ENCODE results near the gene WDFY2. TPM values are rescaled to one million over a fixed set of nuclear protein-coding genes. Genes with fewer than 3 reads are reported as not detected.

The WDFY2 gene
- total RNA-seq, 1 experiment from 2014 or later: 14.1 TPM

GRCh38 chr13:51579676-51580075 is 4.6 kb upstream of the WDFY2 start:
- no peak overlapping the region for H2AFZ ChIP-seq
- H3K36me3 ChIP-seq (ENCODE audit: low read depth): no peaks in the 10 kb centered on the region
- H3K9me2 ChIP-seq (ENCODE audit: insufficient read depth): no peaks in the 10 kb centered on the region
- H3K79me2 ChIP-seq (ENCODE audit: low read depth): no peaks in the 10 kb centered on the region
- ChIA-PET POLR2A (ENCODE audit: unreplicated experiment) (no interaction called here), CTCF (no interaction called here)
- intact Hi-C loops (cut with micrococcal nuclease; ENCODE audit: unreplicated experiment): no loop called here
- no peak overlapping the region for H3K4me2 ChIP-seq
- TF ChIP-seq CTCF (conservative IDR thresholded peaks at IDR 0.05): no peak
- no peak for TF ChIP-seq EZH2 (IDR thresholded peaks at IDR 0.05; ENCODE audit: low read depth)
- no peak overlapping the region for H3K4me3 ChIP-seq
- DNase-seq: no peak
- no peaks in the 10 kb centered on the region for H3K27me3 ChIP-seq (ENCODE audit: insufficient read depth, low read depth)
- H3F3A ChIP-seq (ENCODE audit: insufficient read depth, low read depth): peaks cover 3% of the 10 kb centered on the region; the same call in 1 of the 2 replicates
- BruUV-seq (replicated peaks): no TSS peak
- H3K27ac ChIP-seq: no peak overlapping the region
- peaks cover 7% of the 10 kb centered on the region for H3K4me1 ChIP-seq (replicated peaks; ENCODE audit: insufficient read depth)
- no peaks in the 10 kb centered on the region for H3K9me3 ChIP-seq (ENCODE audit: insufficient read depth, low read depth)
- no peaks in the 10 kb centered on the region for H4K20me1 ChIP-seq (ENCODE audit: insufficient read depth)

DNA sequence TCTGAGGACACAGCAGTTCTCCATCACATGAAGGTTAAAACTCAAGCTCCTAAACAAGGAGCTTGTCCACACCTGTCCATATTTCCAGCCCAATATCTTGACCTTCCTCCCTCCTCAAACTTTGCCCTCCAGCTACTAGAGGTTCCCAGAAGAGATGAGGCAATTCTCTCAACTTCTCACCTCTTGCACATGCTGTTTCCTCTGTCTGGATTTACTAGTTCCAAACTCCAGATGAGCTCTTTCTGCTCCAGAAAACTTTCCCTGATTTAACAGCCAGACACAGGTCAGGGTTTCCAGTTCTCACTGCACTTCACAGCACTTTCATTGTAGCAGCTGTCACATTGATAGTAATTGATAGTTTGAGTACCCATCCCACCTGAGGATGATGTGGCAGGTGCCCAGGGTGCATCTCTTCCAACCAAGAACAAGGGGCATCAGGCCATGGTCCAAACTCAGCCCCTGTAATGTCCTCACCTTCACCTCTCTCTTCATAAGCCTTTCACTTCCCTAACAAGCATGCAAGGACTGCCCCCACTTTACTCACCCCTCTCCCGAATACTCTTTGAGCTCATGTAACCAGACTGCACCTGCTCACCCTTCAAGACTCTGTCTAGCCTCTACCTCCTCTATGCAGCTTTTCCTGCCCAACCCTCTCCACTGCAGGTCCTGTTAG is 3.0 kb upstream of the WDFY2 start:
- Histone ChIP-seq H3K4me2 (no peak overlapping the region), H3K36me3 (ENCODE audit: low read depth) (no peaks in the 10 kb centered on the region), H3K4me1 (replicated peaks; ENCODE audit: insufficient read depth) (peaks cover 17% of the 10 kb centered on the region), H3K9me3 (ENCODE audit: insufficient read depth, low read depth) (no peaks in the 10 kb centered on the region), H3K27ac (no peak overlapping the region), H4K20me1 (ENCODE audit: insufficient read depth) (no peaks in the 10 kb centered on the region), H3K9me2 (ENCODE audit: insufficient read depth) (no peaks in the 10 kb centered on the region), H3K27me3 (ENCODE audit: insufficient read depth, low read depth) (no peaks in the 10 kb centered on the region), H2AFZ (no peak overlapping the region), H3K4me3 (no peak overlapping the region), H3F3A (ENCODE audit: insufficient read depth, low read depth) (peaks cover 6% of the 10 kb centered on the region; the same call in 1 of the 2 replicates), H3K79me2 (ENCODE audit: low read depth) (peaks cover 15% of the 10 kb centered on the region)
- POLR2A ChIA-PET (ENCODE audit: unreplicated experiment): no interaction called here
- intact Hi-C loops (cut with micrococcal nuclease; ENCODE audit: unreplicated experiment): no loop called here
- CTCF ChIA-PET: no interaction called here
- DNase-seq: no peak
- BruUV-seq (replicated peaks): no TSS peak
- TF ChIP-seq EZH2 (IDR thresholded peaks at IDR 0.05; ENCODE audit: low read depth): no peak
- no peak for TF ChIP-seq CTCF (conservative IDR thresholded peaks at IDR 0.05)

DNA sequence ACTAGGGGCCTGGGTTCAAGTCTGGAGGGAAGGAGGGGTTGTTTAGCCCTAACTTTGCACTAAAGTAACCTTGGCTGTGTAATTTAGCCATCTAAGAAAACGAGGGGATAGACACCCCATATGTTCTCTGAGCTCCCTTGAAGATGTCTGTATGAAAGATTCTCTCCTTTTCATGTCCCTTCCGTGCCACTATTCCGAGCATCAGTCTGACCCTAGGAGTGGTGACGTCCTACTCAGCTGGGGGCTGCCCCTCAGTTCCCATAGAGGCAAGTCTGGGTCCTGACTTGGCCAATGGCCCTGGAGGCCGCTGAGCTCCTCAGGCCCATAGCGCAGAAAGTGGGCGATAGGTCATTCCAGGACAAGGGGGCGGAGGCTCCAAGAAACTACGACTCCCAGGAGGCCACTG is 790 bp upstream of the WDFY2 start:
- TF ChIP-seq EZH2 (IDR thresholded peaks at IDR 0.05; ENCODE audit: low read depth): no peak
- no peak for TF ChIP-seq CTCF (conservative IDR thresholded peaks at IDR 0.05)
- intact Hi-C loops (cut with micrococcal nuclease; ENCODE audit: unreplicated experiment): no loop called here
- no peaks in the 10 kb centered on the region; the same call in 1 of the 2 replicates for H3K9me2 ChIP-seq (ENCODE audit: insufficient read depth)
- H3K4me3 ChIP-seq: peak overlapping the region; percentile 54; the same call in 1 of the 2 replicates
- H3K4me2 ChIP-seq: peak overlapping the region; percentile 79
- peaks cover 6% of the 10 kb centered on the region; the same call in 1 of the 2 replicates for H3F3A ChIP-seq (ENCODE audit: insufficient read depth, low read depth)
- CTCF ChIA-PET: interaction anchor here (1.0 kb wide), 1 partner anchor 130 kb away, joined by 4 read pairs; no protein-coding TSS in a partner anchor
- H4K20me1 ChIP-seq (ENCODE audit: insufficient read depth): no peaks in the 10 kb centered on the region
- no peaks in the 10 kb centered on the region for H3K27me3 ChIP-seq (ENCODE audit: insufficient read depth, low read depth)
- no peaks in the 10 kb centered on the region; the same call in 1 of the 2 replicates for H3K9me3 ChIP-seq (ENCODE audit: insufficient read depth, low read depth)
- H2AFZ ChIP-seq: peak overlapping the region; percentile 74; the same call in 1 of the 2 replicates
- POLR2A ChIA-PET (ENCODE audit: unreplicated experiment): interaction anchor here (0.6 to 0.9 kb wide), 3 partner anchors 61 to 130 kb away, joined by 5 to 12 read pairs (median 8); partner anchors contain the start of gene INTS6
- BruUV-seq (replicated peaks): TSS peak; percentile 87
- H3K4me1 ChIP-seq (replicated peaks; ENCODE audit: insufficient read depth): peaks cover 23% of the 10 kb centered on the region
- H3K36me3 ChIP-seq (ENCODE audit: low read depth): no peaks in the 10 kb centered on the region
- DNase-seq: no peak
- peaks cover 37% of the 10 kb centered on the region for H3K79me2 ChIP-seq (ENCODE audit: low read depth)
- H3K27ac ChIP-seq: peak overlapping the region; percentile 69

Measured in PC-9 (cell line).